Measurements from ENCODE around the gene EAF2.

EAF2 gene

DNA sequence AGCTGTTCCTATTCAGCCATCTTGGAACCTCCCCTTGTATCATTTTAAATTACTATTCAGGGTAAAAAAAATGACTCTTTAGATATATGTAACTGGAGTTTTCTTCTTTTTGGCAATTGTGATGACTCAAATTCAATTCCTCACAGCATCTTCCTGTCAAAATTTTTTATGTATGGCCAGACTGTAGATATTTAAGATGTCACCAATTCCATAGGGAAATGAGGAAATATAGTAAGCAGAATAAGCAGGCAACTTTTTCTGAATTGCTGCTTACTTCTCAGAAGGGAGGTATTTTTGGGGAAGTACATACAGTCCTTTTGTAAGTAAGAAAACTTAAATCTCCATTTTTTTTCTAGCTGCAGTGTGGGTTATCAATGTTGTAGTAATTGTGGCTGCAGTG lies 28.8 kb downstream of the EAF2 start:
- peak in 1 of 2 donors; percentile 5 for DNase-seq

DNA sequence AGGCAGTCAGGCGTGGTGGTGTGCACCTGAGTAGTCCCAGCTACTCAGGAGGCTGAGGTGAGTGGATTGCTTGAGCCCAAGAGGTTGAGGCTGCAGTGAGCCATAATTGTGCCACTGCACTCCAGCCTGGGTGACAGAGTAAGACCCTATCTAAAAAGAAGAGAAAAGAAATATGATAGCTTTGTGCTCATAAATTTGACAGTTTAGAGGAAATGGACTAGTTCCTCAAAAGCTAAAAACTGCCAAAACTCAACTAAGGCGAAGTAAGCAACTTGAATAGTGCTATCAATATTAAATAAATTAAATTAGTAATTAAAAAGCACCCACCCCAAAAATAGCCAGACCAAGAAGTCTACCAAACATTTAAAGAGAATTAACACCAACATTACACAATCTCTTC lies 34.7 kb downstream of the EAF2 start:
- DNase-seq: peak in 1 of 2 donors; percentile 66

DNA sequence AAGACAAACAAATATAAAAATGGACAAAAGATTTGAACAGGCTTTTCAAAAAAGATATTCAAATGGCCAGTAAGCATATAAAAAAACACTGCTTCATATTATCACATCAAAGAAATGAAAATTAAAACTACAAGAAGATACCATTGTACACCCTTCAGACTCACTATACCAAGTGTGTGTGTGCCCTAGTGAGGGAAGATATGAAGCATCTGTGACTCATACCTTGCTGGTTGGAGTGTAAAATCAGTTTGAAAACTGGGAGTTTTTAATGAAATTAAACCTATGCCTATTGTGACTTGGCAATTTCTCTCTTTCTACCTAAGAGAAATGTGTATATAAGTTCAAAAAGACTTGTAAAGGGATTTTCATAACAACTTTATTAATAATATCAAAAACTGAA lies 35.7 kb downstream of the EAF2 start:
- DNase-seq: no peak

- DNase-seq: peak in 1 of 2 donors; percentile 65
These were observed 36.4 kb downstream of the EAF2 start for GRCh38 chr3:121871430-121871829.

- DNase-seq: no peak
These were observed 43.4 kb downstream of the EAF2 start for GRCh38 chr3:121878411-121878810.

- no peak for DNase-seq
These were observed 48.5 kb downstream of the EAF2 start for GRCh38 chr3:121883507-121883906.

GRCh38 chr3:121885386-121885785 lies 50.4 kb downstream of the EAF2 start:
- no peak for DNase-seq

- DNase-seq: peak in 1 of 2 donors; percentile 26
These were observed 59.4 kb downstream of the EAF2 start, which contains the start of gene SLC15A2 for GRCh38 chr3:121894301-121894990. Gene SLC15A2, plus strand, starts transcription at chr3:121894401. Its CDS starts 76 bp downstream, at chr3:121894477.

GRCh38 chr3:121895121-121895520 lies 60.1 kb downstream of the EAF2 start:
- DNase-seq: no peak

DNA sequence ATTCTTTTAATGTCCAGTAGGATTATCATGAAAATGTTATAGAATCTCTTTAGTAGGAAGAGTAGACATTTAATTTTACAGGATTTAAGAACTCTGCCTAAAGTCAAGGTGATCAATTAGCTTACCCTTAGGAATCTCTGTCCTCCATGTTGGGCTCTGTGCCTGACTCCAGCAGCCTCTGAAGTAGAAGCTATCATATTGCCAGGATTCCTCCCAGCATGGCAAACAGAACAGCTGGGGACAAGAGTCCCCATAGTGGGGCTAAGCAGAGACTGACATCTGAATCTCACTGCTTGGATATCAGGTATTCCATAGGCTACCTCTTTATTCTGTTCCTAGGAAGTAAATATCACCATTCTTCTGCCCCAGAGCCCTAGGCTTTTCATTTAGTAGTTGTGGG lies 60.7 kb downstream of the EAF2 start:
- no peak for DNase-seq

GRCh38 chr3:121896823-121897222 lies 61.8 kb downstream of the EAF2 start:
- DNase-seq: no peak

DNA sequence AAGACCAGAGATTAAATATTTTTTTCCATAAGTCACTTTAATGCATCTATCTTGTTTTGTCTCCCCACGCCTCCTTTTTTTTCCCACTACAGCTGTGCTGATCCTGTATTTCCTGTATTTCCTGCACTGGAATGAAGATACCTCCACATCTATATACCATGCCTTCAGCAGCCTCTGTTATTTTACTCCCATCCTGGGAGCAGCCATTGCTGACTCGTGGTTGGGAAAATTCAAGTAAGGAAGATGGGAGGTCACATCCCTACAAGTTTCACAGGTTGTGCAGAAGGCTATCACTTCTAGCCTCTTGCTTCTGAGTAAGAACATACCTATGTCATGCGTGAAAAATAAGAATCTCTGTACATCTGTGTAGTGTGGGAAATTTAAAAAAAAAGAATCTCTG lies 62.3 kb downstream of the EAF2 start:
- no peak for DNase-seq

GRCh38 chr3:121913305-121913990 lies 78.4 kb downstream of the EAF2 start:
- DNase-seq: no peak

- peak in 1 of 2 donors; percentile 18 for DNase-seq
These were observed 79.3 kb downstream of the EAF2 start for GRCh38 chr3:121914081-121914998.

GRCh38 chr3:121916189-121916588 lies 81.2 kb downstream of the EAF2 start:
- DNase-seq: no peak

DNA sequence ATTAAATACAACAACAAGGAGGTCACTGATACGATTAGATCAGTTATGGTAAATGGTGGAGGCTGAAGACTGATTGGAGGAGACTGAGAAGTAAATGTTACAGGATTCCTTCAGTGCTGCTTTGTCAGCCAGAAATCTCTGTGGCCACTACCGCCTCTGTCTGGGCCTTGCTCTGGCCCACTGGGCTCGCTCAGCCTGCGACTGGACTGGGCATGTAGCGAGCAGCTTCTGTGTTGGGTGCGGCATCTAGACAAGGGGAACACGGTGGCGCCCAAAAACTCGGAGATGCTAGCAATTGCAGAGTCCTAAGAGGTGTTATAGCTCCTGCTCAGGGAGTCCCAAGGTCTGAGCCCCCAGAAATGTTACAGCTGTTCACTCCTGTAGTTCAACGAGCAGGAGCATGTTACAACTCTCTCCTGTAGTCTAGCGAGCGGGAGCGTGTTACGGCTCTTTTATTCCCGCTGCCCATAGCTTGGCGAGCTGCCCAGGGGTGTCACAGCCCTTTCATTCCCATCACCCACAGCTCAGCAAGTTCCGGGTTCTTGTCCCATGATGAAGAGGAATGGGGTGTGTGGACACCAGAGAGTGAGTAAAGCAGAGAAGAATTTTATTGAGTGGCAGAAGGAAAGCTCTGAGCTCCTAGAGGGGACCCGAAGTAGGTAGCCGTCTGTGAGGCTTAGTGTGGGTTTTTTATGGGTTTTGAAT lies 83.9 kb downstream of the EAF2 start:
- DNase-seq: no peak

GRCh38 chr3:121924734-121925133 lies 89.7 kb downstream of the EAF2 start:
- DNase-seq: no peak

DNA sequence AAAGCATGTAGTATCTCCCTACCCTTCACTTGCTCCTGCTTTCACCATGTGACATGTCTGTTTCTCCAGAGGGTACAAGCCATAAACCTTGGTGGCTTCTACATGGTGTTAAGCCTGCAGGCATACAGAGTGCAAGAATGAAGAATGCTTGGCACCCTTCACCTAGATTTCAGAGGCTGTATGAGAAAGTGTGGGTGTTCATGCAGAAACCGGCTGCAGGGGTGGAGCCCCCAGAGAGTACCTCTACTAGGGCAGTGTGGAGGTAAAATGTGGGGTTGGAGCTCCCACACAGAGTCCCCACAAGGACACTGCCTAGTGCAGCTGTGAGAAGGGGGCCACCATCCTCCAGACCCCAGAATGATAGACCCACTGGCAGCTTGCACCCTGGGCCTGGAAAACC lies 91.4 kb downstream of the EAF2 start:
- no peak for DNase-seq

All from bone marrow (tissue), 2 donors.